DMS 273 treated with DMSO at 0.1 percent for 48 hours (cell line): ENCODE results near the gene CHST6.
"Not testable (repeated sequence)": the region's sequence is repeated elsewhere in the genome, so short reads cannot be mapped to it uniquely, and the experiment has no call there.

Source experiments
- DNase-seq: peaks from one replicate; lab custom pipeline; 2025; lab: John Stamatoyannopoulos, UW

CHST6 gene

GRCh38 chr16:75495076-75495674, at the start of gene CHST6:
Gene CHST6, minus strand, starts transcription at chr16:75495441. Its CDS starts 15,613 bp downstream, at chr16:75479828.
- DNase-seq = no peak

GRCh38 chr16:75542462-75542861, 47.2 kb upstream of the CHST6 start:
- DNase-seq = not testable (repeated sequence)

GRCh38 chr16:75541236-75541635, 46.0 kb upstream of the CHST6 start:
- no peak for DNase-seq

GRCh38 chr16:75538882-75539565, 43.8 kb upstream of the CHST6 start:
- not testable (repeated sequence) for DNase-seq

- no peak for DNase-seq
These were observed 42.5 kb upstream of the CHST6 start for GRCh38 chr16:75537776-75538175.

- DNase-seq = no peak
These were observed 40.7 kb upstream of the CHST6 start, which contains the start of gene CHST5 for GRCh38 chr16:75535901-75536300. Gene CHST5, minus strand, starts transcription at chr16:75536108. Its CDS starts 5,724 bp downstream, at chr16:75530384.

GRCh38 chr16:75535211-75535843, 40.1 kb upstream of the CHST6 start:
- DNase-seq = no peak

- no peak for DNase-seq
These were observed 39.4 kb upstream of the CHST6 start for GRCh38 chr16:75534560-75535205.

- DNase-seq = no peak
These were observed 37.5 kb upstream of the CHST6 start for GRCh38 chr16:75532791-75533190.

GRCh38 chr16:75532142-75532765, 37.0 kb upstream of the CHST6 start:
- no peak for DNase-seq

GRCh38 chr16:75529959-75530358, 34.7 kb upstream of the CHST6 start:
- DNase-seq = no peak

GRCh38 chr16:75529056-75529905, 34.0 kb upstream of the CHST6 start:
- no peak for DNase-seq

GRCh38 chr16:75527825-75528299, 32.6 kb upstream of the CHST6 start:
- DNase-seq = no peak

- DNase-seq = no peak
These were observed 31.0 kb upstream of the CHST6 start for GRCh38 chr16:75526032-75526790.

GRCh38 chr16:75519175-75519574, 23.9 kb upstream of the CHST6 start:
- no peak for DNase-seq

- not testable (repeated sequence) for DNase-seq
These were observed 21.1 kb upstream of the CHST6 start for GRCh38 chr16:75516189-75516966.

GRCh38 chr16:75514296-75514695, 19.1 kb upstream of the CHST6 start:
- no peak for DNase-seq

GRCh38 chr16:75506574-75506973, 11.3 kb upstream of the CHST6 start:
- DNase-seq = no peak

- no peak for DNase-seq
These were observed 10.9 kb upstream of the CHST6 start for GRCh38 chr16:75506107-75506506.

GRCh38 chr16:75503801-75504200, 8.6 kb upstream of the CHST6 start:
- no peak for DNase-seq
